ENCODE measurements around the gene DLG2. TPM values are rescaled to one million over a fixed set of nuclear protein-coding genes. Genes with fewer than 3 reads are reported as not detected.
A peak's percentile ranks its signal among the peaks of the same experiment; 100 is the strongest.

Gene DLG2
- total and polyA plus RNA-seq, 9 of the 15 experiments (the other 6 are each of a cell fraction or from before 2014, with no cell fraction given): 0.52 to 1.6 (median 0.95) TPM

DNA sequence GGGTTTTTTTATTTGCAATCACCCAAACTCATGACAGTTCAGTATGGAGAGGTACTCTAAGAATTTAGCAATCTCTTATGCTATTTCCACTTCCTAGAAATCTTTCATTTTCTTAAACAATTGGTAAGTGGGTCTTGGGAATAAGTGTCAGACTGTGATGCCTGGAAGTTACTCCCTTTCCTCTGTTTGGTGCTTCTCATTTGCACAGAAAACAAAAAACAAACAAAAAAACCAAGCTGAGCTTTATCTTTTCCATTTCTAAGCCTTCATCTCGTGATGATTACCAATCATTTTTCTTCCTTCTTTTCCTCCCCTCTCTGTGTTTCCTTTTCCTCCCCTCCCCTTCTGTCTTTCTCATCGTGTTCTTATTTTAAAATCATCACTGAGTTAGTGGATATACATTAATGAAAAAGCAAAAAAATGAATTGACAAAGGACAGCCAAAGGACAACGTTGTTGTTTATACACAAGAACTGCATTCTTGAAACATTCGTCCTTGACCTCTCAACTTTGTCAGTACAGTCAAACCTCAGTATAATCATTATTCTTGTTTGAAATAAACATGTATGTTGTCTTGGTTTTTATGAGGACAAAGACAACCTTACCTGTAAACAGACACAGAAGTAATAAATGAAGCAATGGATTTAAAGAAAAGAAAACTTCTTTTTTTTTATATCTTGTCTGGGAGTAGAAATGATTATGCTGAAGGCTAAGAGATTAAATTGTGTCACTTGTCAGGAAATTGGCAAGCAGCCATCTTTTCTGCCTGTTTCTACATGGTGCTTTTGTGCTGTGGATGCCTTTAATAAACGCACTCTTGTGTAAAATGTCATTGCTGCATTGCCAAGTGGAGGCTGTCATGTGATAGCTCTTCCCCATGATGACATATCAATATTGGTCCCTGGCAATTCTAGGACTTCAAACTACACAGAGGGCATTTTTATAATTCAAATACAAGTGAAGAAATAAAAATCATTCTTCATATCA lies 1537.8 kb downstream of the DLG2 start:
- Histone ChIP-seq H3K36me3 (ENCODE audit: control insufficient read depth, insufficient read depth, low read length) (no peaks in the 10 kb centered on the region), H4K20me1 (replicated peaks; ENCODE audit: control insufficient read depth, insufficient read depth, low read length) (no peaks in the 10 kb centered on the region), H3K79me2 (ENCODE audit: control insufficient read depth, insufficient read depth, low read length) (no peaks in the 10 kb centered on the region), H3K4me3 (no peak overlapping the region), H3K4me2 (ENCODE audit: insufficient read depth, low read length) (no peak overlapping the region), H3K9me3 (replicated peaks; ENCODE audit: control insufficient read depth, insufficient read depth, low read depth, low read length) (no peaks in the 10 kb centered on the region), H3K27me3 (ENCODE audit: control insufficient read depth in 2 of 2, insufficient read depth in 2 of 2, low read length in 2 of 2) (no peaks in the 10 kb centered on the region), H3K9me1 (ENCODE audit: control insufficient read depth, insufficient read depth, low read length) (no peaks in the 10 kb centered on the region), H2AFZ (ENCODE audit: low read depth, low read length) (no peak overlapping the region), H3K27ac (ENCODE audit: extremely low read depth, low read depth, low read length) (no peak overlapping the region), H3K4me1 (replicated peaks in 1 of 2; ENCODE audit: control insufficient read depth in 2 of 2, insufficient read depth in 2 of 2, low read length in 2 of 2) (no peaks in the 10 kb centered on the region), H3K9ac (ENCODE audit: insufficient read depth in 1 of 2, low read depth in 2 of 2, low read length in 2 of 2) (no peak overlapping the region)
- no TSS peak for BruUV-seq (replicated peaks)
- TF ChIP-seq, protein P1, sequence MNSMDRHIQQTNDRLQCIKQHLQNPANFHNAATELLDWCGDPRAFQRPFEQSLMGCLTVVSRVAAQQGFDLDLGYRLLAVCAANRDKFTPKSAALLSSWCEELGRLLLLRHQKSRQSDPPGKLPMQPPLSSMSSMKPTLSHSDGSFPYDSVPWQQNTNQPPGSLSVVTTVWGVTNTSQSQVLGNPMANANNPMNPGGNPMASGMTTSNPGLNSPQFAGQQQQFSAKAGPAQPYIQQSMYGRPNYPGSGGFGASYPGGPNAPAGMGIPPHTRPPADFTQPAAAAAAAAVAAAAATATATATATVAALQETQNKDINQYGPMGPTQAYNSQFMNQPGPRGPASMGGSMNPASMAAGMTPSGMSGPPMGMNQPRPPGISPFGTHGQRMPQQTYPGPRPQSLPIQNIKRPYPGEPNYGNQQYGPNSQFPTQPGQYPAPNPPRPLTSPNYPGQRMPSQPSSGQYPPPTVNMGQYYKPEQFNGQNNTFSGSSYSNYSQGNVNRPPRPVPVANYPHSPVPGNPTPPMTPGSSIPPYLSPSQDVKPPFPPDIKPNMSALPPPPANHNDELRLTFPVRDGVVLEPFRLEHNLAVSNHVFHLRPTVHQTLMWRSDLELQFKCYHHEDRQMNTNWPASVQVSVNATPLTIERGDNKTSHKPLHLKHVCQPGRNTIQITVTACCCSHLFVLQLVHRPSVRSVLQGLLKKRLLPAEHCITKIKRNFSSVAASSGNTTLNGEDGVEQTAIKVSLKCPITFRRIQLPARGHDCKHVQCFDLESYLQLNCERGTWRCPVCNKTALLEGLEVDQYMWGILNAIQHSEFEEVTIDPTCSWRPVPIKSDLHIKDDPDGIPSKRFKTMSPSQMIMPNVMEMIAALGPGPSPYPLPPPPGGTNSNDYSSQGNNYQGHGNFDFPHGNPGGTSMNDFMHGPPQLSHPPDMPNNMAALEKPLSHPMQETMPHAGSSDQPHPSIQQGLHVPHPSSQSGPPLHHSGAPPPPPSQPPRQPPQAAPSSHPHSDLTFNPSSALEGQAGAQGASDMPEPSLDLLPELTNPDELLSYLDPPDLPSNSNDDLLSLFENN (IDR thresholded peaks at IDR 0.05; ENCODE audit: low read depth in 2 of 2, low read length in 2 of 2): no peak
- TF ChIP-seq NFIX (CRISPR knock-in tag; IDR thresholded peaks at IDR 0.05; ENCODE audit: low read depth) (0 out of 2 replicates have a peak, but pooled peaks have one; percentile 12), NCOA6 (IDR thresholded peaks at IDR 0.05) (no peak), ZNF197 (CRISPR knock-in tag; IDR thresholded peaks at IDR 0.05; ENCODE audit: low read depth) (no peak), NFIC (IDR thresholded peaks at IDR 0.05) (peak; percentile 32; the same call in 1 of the 2 replicates)
- ATAC-seq (no peak), FAIRE-seq (no peak), DNase-seq (ENCODE audit: extremely low read depth in 1 of 4, low spot score in 3 of 4) (no peak)
- WGBS (ENCODE audit: insufficient coverage, low coverage, missing lambda C conversion rate): 0% methylated on average over 5 of the region's 5 CpGs
- ChIA-PET CTCF (ENCODE audit: low intra/inter-chr PET ratio) (no interaction called here), POLR2A (no interaction called here)
- in situ Hi-C loops (cut with MboI) (no loop called here), intact Hi-C loops (cut with micrococcal nuclease) (no loop called here)

All from K562 (cell line).